ENCODE results near the gene KLK10. TPM values are rescaled to one million over a fixed set of nuclear protein-coding genes. Genes with fewer than 3 reads are reported as not detected.

The KLK10 gene
- total RNA-seq (not detected in 2 replicates), polyA plus RNA-seq (not detected in 2 replicates), polyA minus RNA-seq (not detected in 2 replicates), Bru-seq, nascent RNA (not detected), BruChase-seq, experiment 1, labeled RNA remaining after a 6-hour chase (not detected), BruChase-seq, experiment 2, labeled RNA remaining after a 2-hour chase (not detected)
- polyA plus RNA-seq (2011; cell fraction: cytosol; rRNA removed) = not detected in 2 replicates
- polyA plus RNA-seq (2011; cell fraction: nucleus; rRNA removed) = not detected in 2 replicates
- not detected in 2 replicates for polyA plus RNA-seq (2012)
- polyA minus RNA-seq (2011; cell fraction: cytosol; rRNA and poly(A)+ RNA removed) = not detected
- not detected in 2 replicates for polyA minus RNA-seq (2011; cell fraction: nucleus; rRNA and poly(A)+ RNA removed)
- long read RNA-seq = 0 reads

- Histone ChIP-seq H3K9me3 (replicated peaks; ENCODE audit: control insufficient read depth, insufficient read depth, low read length) (no peaks in the 10 kb centered on the region), H3K4me1 (ENCODE audit: control insufficient read depth, extremely low read depth, insufficient read depth, low read length) (no peaks in the 10 kb centered on the region), H3K36me3 (ENCODE audit: control insufficient read depth in 2 of 2, extremely low read depth in 1 of 2, insufficient read depth in 2 of 2, low read length in 2 of 2) (no peaks in the 10 kb centered on the region), H3K9me1 (replicated peaks; ENCODE audit: control insufficient read depth, extremely low read depth, insufficient read depth, low read length) (no peaks in the 10 kb centered on the region), H3K4me2 (ENCODE audit: insufficient read depth, low read length) (no peak within 1 kb of the TSS), H4K20me1 (replicated peaks; ENCODE audit: control insufficient read depth, extremely low read depth, insufficient read depth, low read length) (no peaks in the 10 kb centered on the region), H3K79me2 (ENCODE audit: control insufficient read depth, insufficient read depth, low read length) (no peaks in the 10 kb centered on the region), H2AFZ (ENCODE audit: low read depth, low read length) (no peak within 1 kb of the TSS), H3K9ac (replicated peaks; ENCODE audit: extremely low read depth, insufficient read depth, low read length) (no peak within 1 kb of the TSS), H3K4me3 (replicated peaks in 1 of 3; ENCODE audit: insufficient read depth in 1 of 3, low read depth in 1 of 3, low read length in 3 of 3) (no peak within 1 kb of the TSS), H3K27ac (ENCODE audit: insufficient read depth, low read depth, low read length) (no peak within 1 kb of the TSS), H3K27me3 (ENCODE audit: control insufficient read depth in 2 of 2, insufficient read depth in 2 of 2, low read length in 2 of 2) (peaks cover 21 to 25% of the 10 kb centered on the region in 2 experiments)
- dilution Hi-C loops (cut with MboI; ENCODE audit: extremely low pct_ligation_motif_present, low sequenced_read_pairs) = no loop called here
- FAIRE-seq (no peak), DNase-seq (ENCODE audit: low read depth, low spot score) (no peak)
- TF ChIP-seq CTCF (IDR thresholded peaks at IDR 0.05; ENCODE audit: extremely low read depth in 1 of 2, insufficient read depth in 1 of 2, low read depth in 1 of 2, low read length in 2 of 2) (no peak), POLR2AphosphoS5 (IDR thresholded peaks at IDR 0.05; ENCODE audit: insufficient read depth, low read depth, low read length) (no peak), FOS (IDR thresholded peaks at IDR 0.05; ENCODE audit: borderline replicate concordance, insufficient read depth, low read length) (no peak), EZH2 (IDR thresholded peaks at IDR 0.05; ENCODE audit: borderline replicate concordance, low read depth, low read length, severe bottlenecking) (no peak), POLR2A (IDR thresholded peaks at IDR 0.05; ENCODE audit: low read depth, low read length) (no peak), JUN (IDR thresholded peaks at IDR 0.05; ENCODE audit: borderline replicate concordance, insufficient read depth, insufficient read length, low read depth) (no peak), MYC (IDR thresholded peaks at IDR 0.05; ENCODE audit: low read depth, low read length) (no peak), MAX (IDR thresholded peaks at IDR 0.05; ENCODE audit: insufficient read depth, insufficient read length) (no peak), GATA2 (IDR thresholded peaks at IDR 0.05; ENCODE audit: insufficient read depth, insufficient read length, low read depth, low read length) (no peak)
- POLR2A ChIA-PET = no interaction called here
- CTCF ChIA-PET = interaction anchor here (1.9 to 3.2 kb wide), 3 partner anchors 32 to 76 kb away, joined by 6 to 73 read pairs (median 11); no protein-coding TSS in a partner anchor
- no TSS peak for BruUV-seq (replicated peaks)
- intact Hi-C loops (cut with micrococcal nuclease) = no loop called here
Measured at GRCh38 chr19:51019544-51019925, at the start of gene KLK10. KLK10 (minus strand) TSS chr19:51019709; CDS start chr19:51019130, 579 bp downstream.

All from endothelial cell of umbilical vein (primary cell).